ENCODE measurements around the gene ATF4. TPM values are rescaled to one million over a fixed set of nuclear protein-coding genes. Genes with fewer than 3 reads are reported as not detected.

ATF4 gene
- total RNA-seq, 4 donors from 2014 or later: 222 to 550 (median 280) TPM

DNA sequence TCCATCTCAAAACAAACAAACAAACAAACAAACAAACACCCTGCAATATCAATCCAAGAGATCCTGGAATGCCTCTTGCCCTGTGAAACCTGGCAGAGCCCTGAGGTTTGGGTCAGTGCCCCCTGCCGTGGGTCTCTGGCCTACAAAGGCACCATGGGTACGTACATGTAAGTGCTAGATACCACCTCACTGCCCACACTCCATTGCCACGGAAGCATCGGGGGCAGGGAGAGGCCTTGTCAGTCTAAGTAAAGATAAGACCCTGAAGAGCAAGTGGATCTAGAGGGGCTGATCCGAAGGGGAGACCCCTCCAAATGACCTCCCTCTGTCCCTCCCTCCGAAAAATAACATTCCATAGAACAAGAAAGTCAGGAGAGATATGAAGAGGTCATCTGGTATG lies 20.3 kb upstream of the ATF4 start:
- H3K27ac ChIP-seq: no peak overlapping the region

DNA sequence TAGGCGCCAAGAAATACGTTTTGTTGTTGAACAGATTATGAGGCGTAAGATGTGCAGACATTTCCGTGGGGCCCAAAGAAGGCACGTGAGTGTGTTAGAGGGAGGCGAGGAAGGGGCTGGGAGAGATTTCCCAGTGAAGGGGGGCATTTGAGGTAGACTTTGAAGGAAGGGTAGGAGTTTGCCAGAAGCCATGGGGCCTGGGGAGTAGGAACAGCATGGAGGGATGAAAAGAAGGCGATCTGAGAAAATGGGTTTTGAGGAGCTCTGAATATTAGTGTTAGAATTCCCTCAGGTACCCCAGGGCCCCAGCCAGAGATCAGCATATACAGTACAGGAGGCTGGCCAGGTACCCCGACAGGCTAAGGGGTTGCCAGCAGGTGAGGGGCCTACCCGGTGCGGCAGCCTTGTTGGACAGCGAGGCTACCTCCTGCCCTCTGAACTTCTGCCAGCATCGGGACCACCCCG lies 18.7 kb upstream of the ATF4 start:
- TF ChIP-seq, protein P1, sequence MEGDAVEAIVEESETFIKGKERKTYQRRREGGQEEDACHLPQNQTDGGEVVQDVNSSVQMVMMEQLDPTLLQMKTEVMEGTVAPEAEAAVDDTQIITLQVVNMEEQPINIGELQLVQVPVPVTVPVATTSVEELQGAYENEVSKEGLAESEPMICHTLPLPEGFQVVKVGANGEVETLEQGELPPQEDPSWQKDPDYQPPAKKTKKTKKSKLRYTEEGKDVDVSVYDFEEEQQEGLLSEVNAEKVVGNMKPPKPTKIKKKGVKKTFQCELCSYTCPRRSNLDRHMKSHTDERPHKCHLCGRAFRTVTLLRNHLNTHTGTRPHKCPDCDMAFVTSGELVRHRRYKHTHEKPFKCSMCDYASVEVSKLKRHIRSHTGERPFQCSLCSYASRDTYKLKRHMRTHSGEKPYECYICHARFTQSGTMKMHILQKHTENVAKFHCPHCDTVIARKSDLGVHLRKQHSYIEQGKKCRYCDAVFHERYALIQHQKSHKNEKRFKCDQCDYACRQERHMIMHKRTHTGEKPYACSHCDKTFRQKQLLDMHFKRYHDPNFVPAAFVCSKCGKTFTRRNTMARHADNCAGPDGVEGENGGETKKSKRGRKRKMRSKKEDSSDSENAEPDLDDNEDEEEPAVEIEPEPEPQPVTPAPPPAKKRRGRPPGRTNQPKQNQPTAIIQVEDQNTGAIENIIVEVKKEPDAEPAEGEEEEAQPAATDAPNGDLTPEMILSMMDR (IDR thresholded peaks at IDR 0.05): no peak
- TF ChIP-seq POLR2A (IDR thresholded peaks at IDR 0.05): no peak
- Histone ChIP-seq H3K36me3 (peaks cover 0 to 29% (median 0%) of the 10 kb centered on the region in 3 donors), H3K27me3 (no peaks in the 10 kb centered on the region), H3K4me3 (peak overlapping the region; percentile 66 to 95 (median 82)), H3K4me1 (peaks cover 5 to 25% (median 7%) of the 10 kb centered on the region in 4 donors), H3K9me3 (no peaks in the 10 kb centered on the region), H3K27ac (peak overlapping the region; percentile 75 to 85 (median 80))
- DNase-seq: no peak

More for the DNA sequence above, 20.3 kb upstream of the ATF4 start:
- Histone ChIP-seq H3K27me3 (no peaks in the 10 kb centered on the region), H3K36me3 (peaks cover 0 to 13% (median 0%) of the 10 kb centered on the region in 3 donors), H3K4me1 (peaks cover 5 to 23% (median 8%) of the 10 kb centered on the region in 4 donors), H3K9me3 (no peaks in the 10 kb centered on the region), H3K4me3 (no peak overlapping the region)
- DNase-seq: no peak
- no peak for TF ChIP-seq POLR2A (IDR thresholded peaks at IDR 0.05)
- TF ChIP-seq, protein P1 (IDR thresholded peaks at IDR 0.05): no peak

DNA sequence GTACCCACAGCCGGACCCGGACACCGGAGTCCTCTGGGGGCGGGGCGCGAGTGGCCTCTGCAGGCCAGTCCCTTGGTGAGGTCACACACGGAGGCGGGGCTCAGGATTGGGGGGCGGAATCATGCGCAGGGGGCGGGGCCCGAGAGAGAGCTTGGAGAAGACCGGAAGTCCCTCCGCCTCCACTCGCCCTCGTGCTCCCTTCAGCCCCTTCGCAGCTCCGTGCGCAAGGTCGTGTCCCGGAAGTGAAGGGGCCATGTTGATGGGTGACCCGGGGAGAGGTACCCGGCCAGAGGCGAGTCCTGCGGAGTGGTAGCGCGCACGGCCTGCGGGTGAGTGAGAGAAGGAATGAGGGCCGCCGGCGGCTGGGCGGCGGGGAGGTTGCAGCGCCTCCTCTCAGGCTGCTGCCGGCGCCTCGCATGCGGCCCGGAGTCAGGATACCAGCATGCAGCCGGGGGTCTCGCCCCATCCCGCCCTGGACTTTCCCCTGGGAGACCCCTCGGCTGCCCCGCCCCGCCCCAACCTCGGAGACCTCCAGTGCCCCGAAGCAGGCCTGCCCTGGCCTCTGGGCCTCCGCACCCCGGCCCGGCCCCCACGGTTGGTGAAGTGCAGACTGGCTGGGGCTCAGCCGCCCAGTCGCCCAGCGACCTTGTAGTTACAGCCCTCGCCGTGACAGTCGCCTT lies 18.1 kb upstream of the ATF4 start, which contains the start of gene MIEF1:
Gene MIEF1 (plus strand): TSS at position 182 of the 680 bp plus-strand sequence. CDS start 9,005 bp downstream, outside the sequence.
- no peaks in the 10 kb centered on the region for H3K9me3 ChIP-seq
- peak within 1 kb of the TSS; percentile 75 to 85 (median 80) for H3K27ac ChIP-seq
- TF ChIP-seq, protein P1 (IDR thresholded peaks at IDR 0.05): no peak
- peak in 1 of 2 donors; percentile 38 for TF ChIP-seq POLR2A (IDR thresholded peaks at IDR 0.05)
- DNase-seq: peak; percentile 99 to 100 (median 99)
- peak within 1 kb of the TSS; percentile 66 to 95 (median 82) for H3K4me3 ChIP-seq
- no peaks in the 10 kb centered on the region for H3K27me3 ChIP-seq
- H3K36me3 ChIP-seq: peaks cover 0 to 35% (median 0%) of the 10 kb centered on the region in 3 donors
- H3K4me1 ChIP-seq: peaks cover 5 to 25% (median 7%) of the 10 kb centered on the region in 4 donors

DNA sequence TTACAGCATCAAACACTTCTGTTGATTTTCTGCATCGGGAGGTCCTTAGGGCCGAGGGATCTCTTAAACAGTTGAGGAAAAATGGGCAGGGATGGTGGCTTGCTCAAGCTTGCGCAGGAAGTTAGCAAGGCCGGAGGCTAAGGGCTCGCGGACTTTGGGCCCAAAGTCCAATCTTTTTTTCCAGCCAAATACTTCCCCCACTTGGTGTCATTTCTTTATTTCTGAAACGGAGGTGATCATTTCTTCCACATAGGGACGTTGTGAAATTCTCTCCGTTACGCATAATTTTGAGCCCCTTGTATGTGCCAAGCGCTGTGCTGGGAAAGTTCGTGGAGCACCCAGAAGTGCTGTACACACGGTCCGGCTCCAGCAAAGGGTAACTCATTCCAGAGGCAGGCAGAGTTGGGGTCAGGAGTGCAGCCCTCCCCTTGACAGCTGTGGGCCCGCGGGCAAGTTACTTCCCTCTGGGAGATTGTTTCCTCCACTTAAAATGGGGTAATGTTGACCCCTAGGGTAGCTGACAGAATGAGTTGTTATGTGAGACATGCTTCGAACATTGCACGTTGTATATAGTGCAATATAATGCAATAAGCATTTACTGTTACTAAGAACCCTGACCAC lies 17.5 kb upstream of the ATF4 start:
- Histone ChIP-seq H3K36me3 (peaks cover 0 to 41% (median 0%) of the 10 kb centered on the region in 3 donors), H3K4me1 (peaks cover 5 to 25% (median 7%) of the 10 kb centered on the region in 4 donors), H3K9me3 (no peaks in the 10 kb centered on the region), H3K4me3 (peak overlapping the region; percentile 66 to 95 (median 82)), H3K27ac (peak overlapping the region; percentile 75 to 85 (median 80)), H3K27me3 (no peaks in the 10 kb centered on the region)
- no peak for DNase-seq
- TF ChIP-seq POLR2A (IDR thresholded peaks at IDR 0.05): peak in 1 of 2 donors; percentile 26
- TF ChIP-seq, protein P1 (IDR thresholded peaks at IDR 0.05): no peak

DNA sequence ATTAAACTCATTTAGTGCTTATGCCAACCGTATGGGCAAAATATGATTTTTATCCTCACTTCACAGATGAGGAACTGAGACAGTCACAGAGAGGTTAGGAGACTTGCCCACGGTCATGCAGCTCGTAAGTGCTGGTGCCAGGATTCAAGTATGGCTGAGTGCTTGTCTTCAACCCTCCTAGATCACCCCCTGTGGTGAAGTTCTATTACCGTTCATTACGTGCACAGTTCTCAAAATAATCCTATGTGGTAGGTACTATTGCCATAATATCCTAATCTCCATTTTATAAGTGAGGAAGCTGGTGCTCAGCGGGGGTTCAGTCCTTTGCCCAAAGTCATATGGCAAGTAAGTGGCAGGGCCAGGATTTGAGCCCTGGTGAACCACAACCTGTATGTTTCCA lies 16.7 kb upstream of the ATF4 start:
- Histone ChIP-seq H3K36me3 (peaks cover 0 to 49% (median 0%) of the 10 kb centered on the region in 3 donors), H3K27ac (peak overlapping the region in 1 of 4 donors; percentile 75), H3K9me3 (no peaks in the 10 kb centered on the region), H3K4me1 (peaks cover 5 to 25% (median 7%) of the 10 kb centered on the region in 4 donors), H3K4me3 (peak overlapping the region in 3 of 4 donors; percentile 66 to 95 (median 86)), H3K27me3 (no peaks in the 10 kb centered on the region)
- TF ChIP-seq, protein P1 (IDR thresholded peaks at IDR 0.05): no peak
- TF ChIP-seq POLR2A (IDR thresholded peaks at IDR 0.05): no peak
- no peak for DNase-seq
